Body of pancreas (tissue), 4 donors: Measurements from ENCODE around the gene TTC9B. TPM values are rescaled to one million over a fixed set of nuclear protein-coding genes. Genes with fewer than 3 reads are reported as not detected.

ENCODE experiments used
- ATAC-seq: fragments of 150-250 bp; one replicate; pipeline ENCODE4 v1.9.1; 2016
- DNase-seq, 4 donors: peaks; one replicate each; pipeline ENCODE4 v3.0.0-alpha.2; 2019
- H3K27ac ChIP-seq, 4 donors: fragments of 200-600 bp; sonication (generic); 1 replicate in 3 of 4; 2 replicates in 1 of 4; pipeline versions ENCODE4 v1.5.1 to v1.6.1; 2016 to 2019; ENCODE audit warnings: mild to moderate bottlenecking in 1 of 4, mixed read lengths in 1 of 4, moderate library complexity in 1 of 4
- H3K27me3 ChIP-seq, 2 donors: fragments of 200-600 bp; sonication (generic); one replicate each; pipeline ENCODE4 v1.6.0; 2016; ENCODE audit warnings: mild to moderate bottlenecking in 1 of 2
- H3K36me3 ChIP-seq, 2 donors: fragments of 200-600 bp; sonication (generic); replicated peaks in 1 of 2; 2 replicates each; pipeline ENCODE4 v1.5.1; 2016; ENCODE audit warnings: low read depth in 2 of 2; ENCODE audit not compliant: insufficient read depth in 1 of 2
- H3K4me1 ChIP-seq: fragments of 200-600 bp; sonication (generic); one replicate; pipeline ENCODE4 v1.6.0; 2016
- H3K4me3 ChIP-seq, 2 donors: fragments of 200-600 bp; sonication (generic); 1 replicate in 1 of 2; 2 replicates in 1 of 2; pipeline ENCODE4 v1.5.1; 2016 to 2019
- H3K9me3 ChIP-seq, 3 donors: fragments of 200-600 bp; sonication (generic); 1 replicate in 2 of 3; 2 replicates in 1 of 3; pipeline ENCODE4 v1.5.1; 2016
- POLR2A ChIP-seq, 3 donors: fragments of 450-650 bp; IDR thresholded peaks; one replicate each; pipeline ENCODE4 v1.6.1; 2016; ENCODE audit warnings: antibody characterized with exemption in 3 of 3, mild to moderate bottlenecking in 2 of 3
- WGBS, 2 donors: methylation state at CpG; one replicate each; pipeline ENCODE4 v1.1.5; 2017; 5-methylcytosine and 5-hydroxymethylcytosine counted together
- intact Hi-C: fragments of 100-400 bp; cut with DNase I; formaldehyde crosslinking; loops from one replicate; pipeline ENCODE4 v1.15.1; 2023
- total RNA-seq, 2 donors: library from RNA; depleted of rRNA; stranded (reverse); fragments of >200 nt; gene quantifications; one replicate each; pipeline ENCODE4 v1.1.0, GENCODE V29; 2016
- TF ChIP-seq, protein P1 (sequence below), 7 experiments: fragments of 450-650 bp in 4 of 7; fragments of 200-600 bp in 3 of 7; sonication (generic) in 3 of 7; IDR thresholded peaks; one replicate each; pipeline ENCODE4 v1.5.1; 2016 to 2019; ENCODE audit warnings: antibody characterized with exemption in 7 of 7

Gene TTC9B
- total RNA-seq, 2 donors from 2014 or later = not detected

DNA sequence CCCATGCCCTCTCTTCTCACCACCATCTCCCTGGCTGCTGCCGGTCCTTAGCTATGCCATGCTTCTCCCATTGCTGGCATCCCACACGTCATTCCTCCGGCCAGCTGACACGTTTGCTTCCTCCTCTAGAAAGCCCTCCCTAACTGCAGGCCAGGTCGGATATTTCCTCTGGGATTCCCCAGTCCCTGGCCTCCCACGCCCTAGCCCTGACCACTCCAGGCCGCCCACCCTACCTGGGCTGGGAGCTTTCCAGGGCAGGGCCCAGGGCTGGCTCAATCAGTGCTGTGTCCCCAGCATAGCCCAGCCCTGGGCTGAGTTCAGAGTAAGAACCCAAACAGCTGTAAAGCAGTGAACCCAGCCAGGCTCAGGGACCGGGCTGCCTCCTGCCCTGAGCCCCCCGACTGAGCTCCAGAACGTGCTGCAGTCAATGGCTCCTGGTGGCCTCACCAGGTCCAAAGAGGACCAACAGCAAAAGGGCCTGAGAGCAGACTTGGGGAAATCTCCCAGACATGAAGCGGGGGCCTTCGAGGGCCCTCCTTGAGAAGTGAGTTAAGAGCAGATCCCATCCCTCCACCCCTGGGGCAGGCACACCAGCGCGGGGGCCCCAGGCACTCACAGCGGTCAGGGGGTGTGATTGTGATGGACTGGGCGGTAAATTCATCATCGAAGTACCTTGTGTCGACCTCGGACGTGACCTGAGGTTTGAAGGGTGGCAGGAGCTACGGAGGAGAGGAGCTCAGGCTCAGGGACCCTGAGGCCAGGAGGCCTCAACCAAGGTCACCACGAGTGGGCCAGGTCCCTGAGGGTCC, 16.4 kb upstream of the TTC9B start:
- intact Hi-C loops = no loop called here
- H3K36me3 ChIP-seq = peaks cover 16 to 17% of the 10 kb centered on the region in 2 donors
- TF ChIP-seq, protein P1, sequence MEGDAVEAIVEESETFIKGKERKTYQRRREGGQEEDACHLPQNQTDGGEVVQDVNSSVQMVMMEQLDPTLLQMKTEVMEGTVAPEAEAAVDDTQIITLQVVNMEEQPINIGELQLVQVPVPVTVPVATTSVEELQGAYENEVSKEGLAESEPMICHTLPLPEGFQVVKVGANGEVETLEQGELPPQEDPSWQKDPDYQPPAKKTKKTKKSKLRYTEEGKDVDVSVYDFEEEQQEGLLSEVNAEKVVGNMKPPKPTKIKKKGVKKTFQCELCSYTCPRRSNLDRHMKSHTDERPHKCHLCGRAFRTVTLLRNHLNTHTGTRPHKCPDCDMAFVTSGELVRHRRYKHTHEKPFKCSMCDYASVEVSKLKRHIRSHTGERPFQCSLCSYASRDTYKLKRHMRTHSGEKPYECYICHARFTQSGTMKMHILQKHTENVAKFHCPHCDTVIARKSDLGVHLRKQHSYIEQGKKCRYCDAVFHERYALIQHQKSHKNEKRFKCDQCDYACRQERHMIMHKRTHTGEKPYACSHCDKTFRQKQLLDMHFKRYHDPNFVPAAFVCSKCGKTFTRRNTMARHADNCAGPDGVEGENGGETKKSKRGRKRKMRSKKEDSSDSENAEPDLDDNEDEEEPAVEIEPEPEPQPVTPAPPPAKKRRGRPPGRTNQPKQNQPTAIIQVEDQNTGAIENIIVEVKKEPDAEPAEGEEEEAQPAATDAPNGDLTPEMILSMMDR (IDR thresholded peaks at IDR 0.05) = no peak
- no peak for TF ChIP-seq POLR2A (IDR thresholded peaks at IDR 0.05)
- H3K4me3 ChIP-seq = no peak overlapping the region
- H3K27ac ChIP-seq = no peak overlapping the region
- 82 to 93% methylated on average over 15 to 17 of the region's 22 CpGs for WGBS, 2 donors
- ATAC-seq (no peak), DNase-seq (no peak)
- H3K27me3 ChIP-seq = no peaks in the 10 kb centered on the region
- H3K4me1 ChIP-seq = no peaks in the 10 kb centered on the region
- no peaks in the 10 kb centered on the region for H3K9me3 ChIP-seq

DNA sequence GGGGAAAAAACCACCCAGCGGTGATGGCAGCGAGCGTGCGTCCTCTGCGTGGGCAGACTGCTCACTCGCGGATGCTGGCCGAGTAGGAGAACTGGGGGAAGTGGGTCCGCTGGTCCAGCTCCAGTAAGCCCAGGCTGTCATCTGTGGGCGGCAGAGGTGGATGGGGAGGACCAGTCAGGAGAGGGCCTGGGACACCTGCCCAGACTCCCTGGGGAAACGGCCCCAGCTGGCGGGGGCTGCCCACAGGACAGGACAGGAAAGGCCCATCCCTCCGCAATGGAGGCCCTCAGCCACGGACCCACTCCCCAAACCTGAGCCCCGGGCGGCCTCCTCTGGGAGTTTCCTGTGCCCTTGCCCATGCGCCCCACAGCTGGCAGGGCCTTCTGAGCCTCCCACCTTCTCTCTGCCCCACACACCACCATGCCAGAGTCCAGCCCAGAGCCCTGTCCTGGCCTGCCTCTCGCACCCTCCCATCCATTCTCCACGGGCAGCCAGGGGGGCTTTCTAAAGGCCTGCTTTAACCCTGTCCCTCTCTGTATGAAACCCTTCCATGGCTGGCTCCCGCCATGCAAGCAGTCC, 15.7 kb upstream of the TTC9B start:
- WGBS, 2 donors = 92 to 94% methylated on average over 17 to 20 of the region's 20 CpGs
- TF ChIP-seq POLR2A (IDR thresholded peaks at IDR 0.05) = no peak
- TF ChIP-seq, protein P1 (IDR thresholded peaks at IDR 0.05) = no peak
- Histone ChIP-seq H3K27me3 (no peaks in the 10 kb centered on the region), H3K9me3 (no peaks in the 10 kb centered on the region), H3K4me1 (no peaks in the 10 kb centered on the region), H3K4me3 (no peak overlapping the region), H3K27ac (no peak overlapping the region), H3K36me3 (peaks cover 13 to 17% of the 10 kb centered on the region in 2 donors)
- DNase-seq (no peak), ATAC-seq (no peak)
- intact Hi-C loops = no loop called here

DNA sequence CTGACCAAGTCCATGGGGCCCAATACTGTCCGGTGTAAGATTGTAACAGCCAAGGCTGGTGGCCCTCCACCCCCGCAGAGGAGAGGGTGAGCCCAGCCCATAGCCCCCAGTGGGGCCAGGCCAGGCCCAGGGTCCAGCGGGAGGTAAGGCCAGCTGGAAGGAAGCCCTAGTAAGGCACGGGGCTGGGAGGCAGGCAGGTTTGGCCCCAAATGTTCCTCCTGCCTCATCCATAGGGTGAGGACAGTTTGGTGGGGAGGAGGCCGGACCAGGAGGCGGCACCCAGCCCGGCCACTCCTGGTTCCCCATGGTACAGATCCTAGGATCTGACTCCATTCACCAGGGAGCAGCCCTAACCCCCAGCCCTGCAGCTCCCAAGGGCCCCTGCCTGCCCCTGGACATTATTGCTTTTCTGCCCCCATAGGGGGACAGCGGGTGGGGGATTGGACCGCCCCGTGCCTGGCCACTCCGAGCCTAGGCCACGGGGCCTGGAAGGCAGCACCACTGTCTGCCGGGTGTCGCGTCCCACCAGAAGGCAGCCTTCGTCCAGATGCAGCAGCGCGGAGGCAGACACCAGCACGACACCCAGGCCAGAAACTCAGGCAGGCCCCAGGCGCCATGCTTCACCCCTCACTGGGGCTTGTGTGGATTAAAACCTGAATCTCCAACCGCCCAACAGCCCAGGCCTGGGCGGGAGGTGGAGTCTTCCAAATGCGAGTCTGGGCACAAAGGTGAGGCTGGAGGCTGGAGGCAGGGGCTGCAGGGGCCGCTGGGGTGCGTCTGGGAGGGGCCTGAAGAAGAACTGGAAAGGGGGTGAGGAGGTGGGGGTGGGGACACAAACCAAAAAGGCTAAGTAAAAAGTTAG, 15.0 kb upstream of the TTC9B start:
- Histone ChIP-seq H3K4me1 (no peaks in the 10 kb centered on the region), H3K36me3 (peaks cover 13 to 17% of the 10 kb centered on the region in 2 donors), H3K27me3 (no peaks in the 10 kb centered on the region), H3K27ac (no peak overlapping the region), H3K9me3 (no peaks in the 10 kb centered on the region), H3K4me3 (no peak overlapping the region)
- intact Hi-C loops = no loop called here
- TF ChIP-seq POLR2A (IDR thresholded peaks at IDR 0.05) = no peak
- TF ChIP-seq, protein P1 (IDR thresholded peaks at IDR 0.05) = no peak
- DNase-seq (no peak), ATAC-seq (no peak)
- 92 to 94% methylated on average over 7 to 21 of the region's 25 CpGs for WGBS, 2 donors

DNA sequence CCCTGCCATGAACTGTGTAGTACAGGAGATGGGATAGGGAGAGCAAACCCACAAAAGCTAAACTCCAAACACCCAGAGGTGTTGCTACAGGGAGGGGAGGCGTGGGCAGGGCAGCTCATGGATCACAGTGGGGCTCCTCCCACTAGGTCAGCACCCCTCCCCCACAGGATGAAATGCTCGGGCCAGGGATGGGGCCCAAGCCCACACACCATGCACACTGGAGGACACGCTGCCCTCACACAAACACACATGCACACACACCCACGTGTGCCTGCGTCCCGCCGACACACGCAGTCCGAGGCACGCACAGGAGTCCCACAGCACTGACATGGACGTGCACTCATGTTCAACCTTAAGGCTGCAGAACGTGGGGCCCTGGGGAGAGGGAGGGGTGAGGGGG, 14.3 kb upstream of the TTC9B start:
- no peak for TF ChIP-seq POLR2A (IDR thresholded peaks at IDR 0.05)
- TF ChIP-seq, protein P1 (IDR thresholded peaks at IDR 0.05) = no peak
- no peak overlapping the region for H3K4me3 ChIP-seq
- ATAC-seq (no peak), DNase-seq (no peak)
- no peak overlapping the region for H3K27ac ChIP-seq
- H3K27me3 ChIP-seq = no peaks in the 10 kb centered on the region
- intact Hi-C loops = no loop called here
- 80 to 83% methylated on average over 2 to 12 of the region's 12 CpGs for WGBS, 2 donors
- no peaks in the 10 kb centered on the region for H3K9me3 ChIP-seq
- H3K36me3 ChIP-seq = peaks cover 8 to 17% of the 10 kb centered on the region in 2 donors
- H3K4me1 ChIP-seq = no peaks in the 10 kb centered on the region
